Suppressor macrophage treated with lipopolysaccharide for 1 hour (primary cell): Measurements from ENCODE around the gene TMEM132D.

Experiments used
- DNase-seq, 3 donors: peaks; one replicate each; pipeline ENCODE4 v3.0.0-alpha.2; 2020 to 2022

Gene TMEM132D

DNA sequence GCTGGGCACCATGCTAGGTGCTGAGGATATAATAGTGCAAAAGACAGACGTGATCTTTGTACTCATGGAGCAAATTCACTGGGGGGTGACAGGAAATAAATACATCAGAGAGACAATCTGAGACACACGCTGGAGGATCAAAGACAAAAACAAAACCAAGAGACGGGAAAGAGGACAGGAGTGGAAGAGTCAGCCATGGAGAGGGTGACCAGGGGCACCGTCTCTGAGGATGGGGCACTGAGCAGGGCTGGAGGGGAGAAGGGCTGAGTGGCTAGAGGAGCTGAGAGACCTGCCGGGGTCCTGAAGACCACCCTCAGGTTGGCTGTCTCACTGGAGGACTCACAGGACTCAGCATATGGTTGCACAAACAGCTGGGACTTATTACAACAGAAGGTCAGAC lies 81.9 kb downstream of the TMEM132D start:
- DNase-seq: no peak

DNA sequence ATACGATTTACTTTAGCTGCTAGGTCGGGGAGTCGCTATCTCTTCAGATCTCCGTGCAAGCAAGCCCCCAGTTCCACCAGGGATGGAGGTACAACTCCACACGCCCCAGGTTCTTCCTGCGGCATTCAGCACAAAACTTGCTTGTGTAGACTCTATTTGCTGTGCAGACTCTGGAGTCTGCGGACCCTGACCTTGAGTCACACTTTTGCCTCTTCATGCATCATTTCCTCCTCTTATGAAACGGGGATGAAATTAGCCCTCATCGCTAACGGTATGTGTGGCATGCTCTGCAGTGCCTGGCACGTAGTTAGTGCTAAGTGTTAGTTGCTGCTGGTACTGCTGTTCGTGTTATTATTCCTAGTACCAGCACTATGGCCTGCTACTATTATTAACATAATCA lies 84.4 kb downstream of the TMEM132D start:
- no peak for DNase-seq

DNA sequence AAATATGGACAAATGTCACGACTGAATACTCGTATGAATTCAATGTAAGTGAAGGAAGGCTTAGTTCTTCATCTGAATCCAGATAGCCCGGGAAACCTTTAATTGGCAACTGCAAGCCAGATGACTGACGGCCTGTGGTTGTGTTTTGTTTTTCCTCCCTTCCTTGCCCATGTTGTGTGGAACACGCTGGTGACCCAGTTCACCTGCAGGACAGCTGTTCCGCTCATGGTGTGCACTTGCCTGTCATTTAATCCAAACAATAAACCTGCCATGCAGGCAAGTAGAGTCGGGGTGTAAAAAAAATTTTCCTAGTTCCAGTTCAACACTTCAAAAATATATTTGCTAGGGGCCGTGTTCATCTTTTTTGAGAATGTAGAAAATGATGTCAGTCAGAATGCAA lies 88.0 kb downstream of the TMEM132D start:
- no peak for DNase-seq

GRCh38 chr12:129811963-129812362 lies 91.9 kb downstream of the TMEM132D start:
- DNase-seq: no peak

- DNase-seq: no peak
These were observed 96.7 kb downstream of the TMEM132D start for GRCh38 chr12:129807136-129807535.

DNA sequence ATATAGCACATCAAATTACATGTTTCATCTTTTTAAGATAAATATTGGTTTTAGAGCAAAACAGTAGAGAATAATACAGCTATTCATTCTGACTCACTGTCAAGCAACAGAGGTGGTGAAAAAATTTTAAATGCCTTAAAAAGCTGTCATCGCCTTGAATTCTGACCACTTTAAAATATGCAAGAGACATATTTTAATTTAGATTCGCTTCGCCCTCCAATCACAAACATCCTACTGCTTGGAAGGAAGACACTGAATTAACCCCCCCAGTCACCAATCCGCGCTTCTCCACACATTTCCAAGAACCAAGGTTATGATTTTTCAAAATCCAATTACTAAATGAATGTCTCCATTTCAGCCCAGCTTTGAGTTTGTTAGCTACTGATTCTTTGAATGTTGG lies 112.4 kb downstream of the TMEM132D start:
- DNase-seq: no peak

- no peak for DNase-seq
These were observed 112.9 kb downstream of the TMEM132D start for GRCh38 chr12:129790930-129791329.

- DNase-seq: no peak
These were observed 113.5 kb downstream of the TMEM132D start for GRCh38 chr12:129790331-129790730.

- DNase-seq: no peak
These were observed 113.9 kb downstream of the TMEM132D start for GRCh38 chr12:129789921-129790320.

DNA sequence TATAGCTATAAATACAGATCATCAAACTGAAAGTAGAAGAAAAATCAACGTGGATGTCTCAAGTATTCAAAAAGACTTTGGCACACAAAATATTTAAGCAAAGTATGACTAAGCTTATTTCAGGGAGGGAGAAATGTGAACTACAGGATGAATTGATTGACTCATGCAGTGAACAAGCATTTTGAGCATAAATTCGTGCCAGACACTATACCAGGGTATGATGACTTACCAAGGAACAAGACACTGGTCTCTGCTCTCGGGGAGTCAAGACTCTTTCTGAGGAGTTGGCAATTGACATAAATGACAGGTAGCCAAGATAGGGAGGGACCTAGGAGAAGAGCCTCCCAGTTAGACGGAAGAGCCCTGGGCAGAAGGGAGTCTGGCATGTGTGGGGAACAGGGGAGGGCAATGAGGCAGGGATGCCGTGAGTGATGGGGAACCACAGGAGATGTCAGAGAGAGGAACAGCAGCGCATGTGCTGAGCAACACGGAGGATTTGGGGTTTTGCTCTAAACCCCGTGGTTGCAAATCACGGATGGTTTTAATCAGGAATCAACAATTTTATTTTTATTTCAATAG lies 115.2 kb downstream of the TMEM132D start:
- DNase-seq: no peak

- DNase-seq: no peak
These were observed 123.8 kb downstream of the TMEM132D start for GRCh38 chr12:129779989-129780388.

DNA sequence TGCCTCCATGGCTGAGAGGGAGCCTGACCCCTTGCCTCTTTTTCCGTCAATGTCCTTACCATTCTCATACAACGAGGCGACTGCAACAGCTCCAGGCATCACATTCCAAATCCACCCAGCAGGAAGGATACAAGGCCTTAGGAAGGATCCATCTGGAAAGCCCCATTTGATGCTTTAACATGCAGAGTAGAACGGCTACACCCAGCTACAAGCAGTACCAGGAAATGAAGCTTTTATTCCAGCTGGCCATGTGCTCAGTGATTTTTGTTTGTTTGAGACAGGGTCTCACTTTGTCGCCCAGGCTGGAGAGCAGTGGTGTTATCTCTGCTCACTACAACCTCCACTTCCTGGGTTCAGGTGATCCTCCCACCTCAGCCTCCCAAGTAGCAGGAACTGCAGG lies 124.8 kb downstream of the TMEM132D start:
- no peak for DNase-seq

GRCh38 chr12:129776977-129777667 lies 126.7 kb downstream of the TMEM132D start:
- DNase-seq: no peak

DNA sequence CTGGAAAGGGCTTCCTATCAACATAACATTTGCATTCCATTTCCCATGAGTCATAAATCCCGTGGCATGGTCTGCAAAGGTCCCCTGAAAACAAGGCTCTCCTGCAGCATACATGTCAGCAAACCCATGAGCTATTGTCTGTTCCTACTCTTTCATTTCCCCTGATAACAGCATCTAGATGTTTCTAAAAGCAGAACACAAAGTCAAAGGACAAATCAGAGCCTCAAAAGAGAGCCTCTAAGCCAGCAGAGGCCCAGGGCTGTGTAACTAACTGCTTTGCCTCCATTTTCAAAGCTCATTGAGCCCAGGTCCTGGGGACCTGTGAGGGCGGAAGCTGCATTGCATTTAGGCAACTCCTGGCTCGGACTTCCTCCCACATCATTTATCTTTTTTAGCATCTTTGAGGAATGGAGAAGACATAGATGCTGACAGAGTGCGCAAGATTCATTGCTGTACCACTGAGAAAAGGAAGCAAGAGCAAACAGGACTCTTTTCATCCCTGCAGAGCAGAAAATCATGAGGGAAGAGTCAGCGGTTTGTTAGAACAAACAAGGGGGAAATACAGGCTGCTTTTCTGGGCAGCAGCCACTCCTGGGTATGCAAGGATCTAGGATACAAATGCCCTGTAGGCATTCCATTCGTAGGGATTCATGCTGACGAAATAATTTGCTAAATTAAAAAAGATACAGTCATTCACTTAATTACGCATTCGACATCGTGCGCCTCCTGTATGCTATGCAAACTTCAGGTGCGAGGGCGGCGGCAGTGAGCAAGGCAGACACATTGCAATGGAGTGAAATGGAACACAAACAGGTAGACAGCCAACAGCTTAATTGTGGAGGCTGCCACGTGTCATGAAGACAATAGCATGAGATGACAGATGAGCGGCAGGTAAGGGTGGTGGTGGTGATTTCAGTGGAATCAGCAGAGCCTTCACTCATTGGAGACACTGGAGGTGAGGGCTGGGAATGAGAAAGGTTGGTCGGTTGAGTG lies 131.0 kb downstream of the TMEM132D start:
- DNase-seq: no peak

DNA sequence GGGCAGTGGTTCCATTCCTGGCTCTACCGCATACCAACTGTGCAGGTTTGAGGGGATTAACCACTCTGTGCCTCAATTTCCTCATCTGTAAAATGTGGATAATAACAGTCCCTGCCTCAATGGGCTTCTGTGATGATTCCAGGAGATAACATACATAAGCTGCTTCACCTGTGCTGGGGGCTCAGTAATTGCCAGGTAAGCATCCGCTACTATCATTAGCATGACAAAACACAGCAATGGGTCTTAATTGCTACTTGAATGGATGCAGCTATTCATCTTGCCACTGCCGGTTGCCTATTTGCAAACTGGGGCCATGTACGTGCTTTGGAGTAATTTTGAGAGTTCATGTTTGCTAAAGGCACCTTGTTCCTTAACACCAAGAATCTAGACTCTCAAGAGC lies 132.6 kb downstream of the TMEM132D start:
- no peak for DNase-seq

DNA sequence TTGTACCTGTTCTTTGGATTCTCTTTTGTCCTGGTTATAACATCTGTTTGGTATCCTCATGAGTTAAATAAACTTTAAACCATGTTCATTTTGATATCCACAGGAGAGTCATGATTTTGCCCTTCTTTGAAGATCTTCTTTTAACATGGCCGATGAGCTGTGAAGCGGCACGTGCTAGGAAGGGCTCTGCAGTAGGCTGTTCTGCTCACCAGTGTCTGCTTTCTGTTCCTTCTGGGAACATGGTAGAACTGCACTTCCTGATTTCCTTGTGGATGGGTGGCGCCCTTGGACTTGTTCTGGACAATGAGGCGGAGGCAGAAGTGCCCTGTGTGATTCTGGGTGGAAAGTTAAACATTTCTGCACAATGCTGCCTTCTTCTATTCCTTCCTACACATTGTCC lies 138.1 kb downstream of the TMEM132D start:
- no peak for DNase-seq

GRCh38 chr12:129762436-129762835 lies 141.4 kb downstream of the TMEM132D start:
- DNase-seq: no peak

GRCh38 chr12:129753586-129753985 lies 150.2 kb downstream of the TMEM132D start:
- DNase-seq: no peak

DNA sequence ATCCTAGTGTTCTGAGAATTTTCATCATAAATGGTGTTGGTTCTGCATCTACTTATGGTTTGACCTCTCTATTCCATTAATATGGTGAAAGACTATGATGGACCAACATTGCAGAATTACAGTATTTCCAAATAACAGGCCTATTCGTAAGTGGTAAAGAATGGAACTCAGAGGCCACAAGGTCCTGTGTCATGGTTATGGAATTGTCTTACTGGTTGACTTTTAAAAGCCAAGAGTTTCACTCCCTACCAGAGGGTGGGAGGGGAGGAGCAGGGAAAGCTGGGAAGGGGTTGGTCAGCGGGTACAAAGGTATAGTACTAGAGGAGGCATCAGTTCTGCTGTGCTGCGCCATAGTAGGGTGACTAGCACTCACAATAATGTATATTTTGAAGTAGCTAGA lies 153.4 kb downstream of the TMEM132D start:
- no peak for DNase-seq

DNA sequence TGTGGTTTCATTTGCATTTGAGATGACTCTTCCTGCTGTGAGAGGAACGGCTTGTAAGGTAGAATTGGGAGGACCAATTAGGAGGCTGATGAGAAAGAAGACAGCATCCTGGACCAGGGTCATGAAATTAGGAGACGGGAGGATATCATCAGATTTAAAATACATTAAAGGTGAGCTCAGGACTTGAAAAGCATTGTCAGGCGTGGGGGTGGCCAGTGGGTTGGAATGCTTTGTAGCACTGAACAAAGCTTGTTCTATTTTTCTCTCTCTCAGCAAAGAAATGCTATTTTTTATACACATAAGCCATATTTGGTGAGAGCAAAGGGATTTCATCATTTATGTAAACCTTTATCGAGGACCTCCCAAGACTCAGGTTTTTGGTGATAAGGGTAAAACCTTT lies 157.5 kb downstream of the TMEM132D start:
- DNase-seq: no peak

DNA sequence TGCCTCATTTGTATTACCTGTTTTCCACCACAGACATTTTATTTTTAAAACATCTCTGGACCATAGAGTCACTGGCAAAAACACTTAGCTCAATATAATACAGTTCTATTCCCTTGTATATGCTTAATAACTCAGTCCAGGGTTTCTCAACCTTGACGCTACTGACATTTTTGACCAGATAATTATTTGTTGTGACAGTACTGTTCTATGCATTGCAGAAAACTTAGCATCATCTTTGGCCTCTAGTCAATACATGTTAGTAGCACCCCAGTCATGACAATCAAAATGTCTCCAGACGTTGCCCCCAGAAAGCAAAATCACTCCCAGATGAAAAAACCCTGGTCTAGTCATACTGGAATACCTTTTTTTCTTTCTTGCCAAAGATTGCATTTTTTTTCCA lies 174.7 kb downstream of the TMEM132D start:
- no peak for DNase-seq

- DNase-seq: no peak
These were observed 176.7 kb downstream of the TMEM132D start for GRCh38 chr12:129727100-129727499.

- DNase-seq: no peak
These were observed 180.6 kb downstream of the TMEM132D start for GRCh38 chr12:129723260-129723659.

- no peak for DNase-seq
These were observed 183.2 kb downstream of the TMEM132D start for GRCh38 chr12:129720618-129721017.
